HG03520 (cell line): ENCODE data around the gene ZNF616.

Source experiments
- ATAC-seq: cut with Tn5 transposase; IDR thresholded peaks from one replicate; pipeline ENCODE4 v1.9.1; 2021; ENCODE audit warnings: mild to moderate bottlenecking, moderate library complexity; ENCODE audit not compliant: unreplicated experiment

The ZNF616 gene

GRCh38 chr19:52139252-52140031 lies at the start of gene ZNF616:
Gene ZNF616, minus strand, starts transcription at chr19:52139938. Its CDS starts 9,426 bp downstream, at chr19:52130512.
- peak; percentile 60 for ATAC-seq

GRCh38 chr19:52188822-52189734 lies 49.3 kb upstream of the ZNF616 start:
- ATAC-seq = no peak

- ATAC-seq = no peak
These were observed 47.7 kb upstream of the ZNF616 start for GRCh38 chr19:52187407-52187806.

GRCh38 chr19:52176574-52176973 lies 36.8 kb upstream of the ZNF616 start:
- no peak for ATAC-seq

- ATAC-seq = no peak
These were observed 32.6 kb upstream of the ZNF616 start for GRCh38 chr19:52172347-52172746.

- ATAC-seq = peak; percentile 77
These were observed 31.8 kb upstream of the ZNF616 start, which contains the start of gene ZNF836 for GRCh38 chr19:52171321-52172169. Gene ZNF836, minus strand, starts transcription at chr19:52171621. Its CDS starts 3,549 bp downstream, at chr19:52168072.

GRCh38 chr19:52170863-52171320 lies 31.2 kb upstream of the ZNF616 start:
- peak; percentile 14 for ATAC-seq

GRCh38 chr19:52170304-52170703 lies 30.6 kb upstream of the ZNF616 start:
- no peak for ATAC-seq

- ATAC-seq = no peak
These were observed 16.0 kb upstream of the ZNF616 start for GRCh38 chr19:52155596-52156359.

GRCh38 chr19:52148256-52148655 lies 8.5 kb upstream of the ZNF616 start:
- ATAC-seq = no peak

- ATAC-seq = no peak
These were observed 2.4 kb upstream of the ZNF616 start for GRCh38 chr19:52142001-52142595.

GRCh38 chr19:52141203-52141602 lies 1.5 kb upstream of the ZNF616 start:
- no peak for ATAC-seq

- ATAC-seq = peak; percentile 90
These were observed 433 bp upstream of the ZNF616 start for GRCh38 chr19:52140032-52140710.

GRCh38 chr19:52138983-52139251 lies 821 bp downstream of the ZNF616 start:
- ATAC-seq = no peak

GRCh38 chr19:52138278-52138982 lies 1.3 kb downstream of the ZNF616 start:
- ATAC-seq = no peak

GRCh38 chr19:52120286-52120685 lies 19.5 kb downstream of the ZNF616 start:
- no peak for ATAC-seq

GRCh38 chr19:52115526-52116053 lies 24.1 kb downstream of the ZNF616 start:
- no peak for ATAC-seq

- no peak for ATAC-seq
These were observed 25.0 kb downstream of the ZNF616 start for GRCh38 chr19:52114691-52115090.
